ENCODE measurements around the gene SLC35G1. TPM values are rescaled to one million over a fixed set of nuclear protein-coding genes. Genes with fewer than 3 reads are reported as not detected.

The SLC35G1 gene
- total RNA-seq, 3 donors from 2014 or later = 2.9 to 7.0 (median 3.9) TPM

DNA sequence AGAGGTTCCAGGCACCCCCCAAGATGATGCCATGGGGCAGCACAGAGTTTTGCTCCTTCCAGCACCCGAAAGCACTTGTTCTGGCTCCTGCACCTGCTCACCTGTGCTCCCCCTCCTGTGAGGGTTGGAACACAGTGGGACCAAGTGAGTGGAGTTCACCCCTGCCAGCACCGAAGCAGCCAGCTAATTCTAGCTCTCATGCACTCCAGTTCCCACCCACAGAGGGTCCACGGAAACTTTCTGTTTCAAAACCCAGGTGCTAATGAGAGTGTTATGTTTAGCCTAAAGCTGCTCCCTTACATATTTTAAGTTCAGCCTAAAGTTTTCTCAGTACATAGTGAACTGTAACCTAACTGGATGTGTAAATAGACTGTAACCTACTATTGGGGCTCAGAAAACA lies 42.6 kb upstream of the SLC35G1 start:
- Histone ChIP-seq H3K9me3 (no peaks in the 10 kb centered on the region), H3K36me3 (no peaks in the 10 kb centered on the region), H3K27ac (no peak overlapping the region), H3K4me1 (no peaks in the 10 kb centered on the region), H3K4me3 (no peak overlapping the region), H3K27me3 (no peaks in the 10 kb centered on the region)
- DNase-seq (ENCODE audit: low spot score in 2 of 2) = no peak
- intact Hi-C loops (cut with DNase I; ENCODE audit: low total_unique reads) = no loop called here
- TF ChIP-seq POLR2A (IDR thresholded peaks at IDR 0.05) (no peak), POLR2AphosphoS5 (IDR thresholded peaks at IDR 0.05) (no peak)
- TF ChIP-seq, protein P1, sequence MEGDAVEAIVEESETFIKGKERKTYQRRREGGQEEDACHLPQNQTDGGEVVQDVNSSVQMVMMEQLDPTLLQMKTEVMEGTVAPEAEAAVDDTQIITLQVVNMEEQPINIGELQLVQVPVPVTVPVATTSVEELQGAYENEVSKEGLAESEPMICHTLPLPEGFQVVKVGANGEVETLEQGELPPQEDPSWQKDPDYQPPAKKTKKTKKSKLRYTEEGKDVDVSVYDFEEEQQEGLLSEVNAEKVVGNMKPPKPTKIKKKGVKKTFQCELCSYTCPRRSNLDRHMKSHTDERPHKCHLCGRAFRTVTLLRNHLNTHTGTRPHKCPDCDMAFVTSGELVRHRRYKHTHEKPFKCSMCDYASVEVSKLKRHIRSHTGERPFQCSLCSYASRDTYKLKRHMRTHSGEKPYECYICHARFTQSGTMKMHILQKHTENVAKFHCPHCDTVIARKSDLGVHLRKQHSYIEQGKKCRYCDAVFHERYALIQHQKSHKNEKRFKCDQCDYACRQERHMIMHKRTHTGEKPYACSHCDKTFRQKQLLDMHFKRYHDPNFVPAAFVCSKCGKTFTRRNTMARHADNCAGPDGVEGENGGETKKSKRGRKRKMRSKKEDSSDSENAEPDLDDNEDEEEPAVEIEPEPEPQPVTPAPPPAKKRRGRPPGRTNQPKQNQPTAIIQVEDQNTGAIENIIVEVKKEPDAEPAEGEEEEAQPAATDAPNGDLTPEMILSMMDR (IDR thresholded peaks at IDR 0.05) = no peak

DNA sequence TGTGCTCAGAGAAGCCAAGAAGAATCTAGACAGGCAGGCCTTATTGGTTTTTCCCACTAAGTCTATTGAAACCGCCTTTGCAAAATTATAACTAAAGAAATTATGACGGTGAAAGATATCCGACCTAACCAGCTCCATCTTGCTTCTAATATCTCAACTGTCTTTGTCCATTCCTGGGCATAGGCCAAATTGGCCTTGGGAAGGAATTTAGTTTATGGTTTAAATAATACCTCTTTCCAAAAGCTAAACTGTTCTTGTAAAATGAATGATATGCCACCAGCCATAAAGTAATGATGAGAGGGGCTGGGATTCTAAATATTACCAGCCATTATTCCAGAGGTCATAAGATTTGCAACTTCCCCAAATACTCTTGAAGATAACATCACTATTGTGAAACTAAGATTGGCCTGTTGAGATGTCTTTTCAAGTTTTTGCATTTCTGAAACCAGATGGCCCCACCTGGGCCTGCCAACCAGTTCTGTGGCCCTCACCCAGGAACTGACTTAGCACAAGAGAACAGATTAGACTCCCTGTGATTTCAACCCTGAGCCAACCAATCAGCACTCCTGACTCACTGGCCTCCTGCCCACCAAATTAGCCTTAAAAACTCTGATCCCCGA lies 41.2 kb upstream of the SLC35G1 start:
- no peak overlapping the region for H3K27ac ChIP-seq
- DNase-seq (ENCODE audit: low spot score in 2 of 2) = no peak
- H3K4me1 ChIP-seq = no peaks in the 10 kb centered on the region
- H3K9me3 ChIP-seq = no peaks in the 10 kb centered on the region
- intact Hi-C loops (cut with DNase I; ENCODE audit: low total_unique reads) = no loop called here
- H3K27me3 ChIP-seq = no peaks in the 10 kb centered on the region
- TF ChIP-seq, protein P1 (IDR thresholded peaks at IDR 0.05) = no peak
- TF ChIP-seq POLR2A (IDR thresholded peaks at IDR 0.05) = no peak
- no peak for TF ChIP-seq POLR2AphosphoS5 (IDR thresholded peaks at IDR 0.05)
- no peak overlapping the region for H3K4me3 ChIP-seq
- no peaks in the 10 kb centered on the region for H3K36me3 ChIP-seq

DNA sequence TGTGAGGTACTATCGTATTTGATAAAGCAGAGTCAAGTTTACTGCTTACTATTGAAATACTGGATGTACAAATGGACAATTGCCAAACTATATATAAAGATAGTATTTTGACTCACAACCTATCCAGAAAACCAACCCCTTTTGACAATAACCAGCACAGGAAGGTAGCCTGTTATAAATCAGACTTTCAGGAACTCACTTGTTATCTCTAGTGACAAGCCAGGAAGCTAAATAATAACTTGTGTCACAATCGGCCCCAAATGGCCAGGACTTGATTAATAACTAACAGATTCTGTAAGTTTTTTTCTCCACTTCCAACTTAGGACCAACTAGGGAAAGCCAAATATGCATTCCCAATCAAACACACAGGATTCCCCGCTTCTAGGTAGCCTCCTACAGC lies 38.8 kb upstream of the SLC35G1 start:
- no peaks in the 10 kb centered on the region for H3K36me3 ChIP-seq
- intact Hi-C loops (cut with DNase I; ENCODE audit: low total_unique reads) = no loop called here
- no peaks in the 10 kb centered on the region for H3K4me1 ChIP-seq
- no peak overlapping the region for H3K27ac ChIP-seq
- no peak for TF ChIP-seq POLR2A (IDR thresholded peaks at IDR 0.05)
- TF ChIP-seq, protein P1 (IDR thresholded peaks at IDR 0.05) = no peak
- no peak for TF ChIP-seq POLR2AphosphoS5 (IDR thresholded peaks at IDR 0.05)
- no peaks in the 10 kb centered on the region for H3K27me3 ChIP-seq
- H3K4me3 ChIP-seq = no peak overlapping the region
- no peak for DNase-seq (ENCODE audit: low spot score in 2 of 2)
- no peaks in the 10 kb centered on the region for H3K9me3 ChIP-seq

DNA sequence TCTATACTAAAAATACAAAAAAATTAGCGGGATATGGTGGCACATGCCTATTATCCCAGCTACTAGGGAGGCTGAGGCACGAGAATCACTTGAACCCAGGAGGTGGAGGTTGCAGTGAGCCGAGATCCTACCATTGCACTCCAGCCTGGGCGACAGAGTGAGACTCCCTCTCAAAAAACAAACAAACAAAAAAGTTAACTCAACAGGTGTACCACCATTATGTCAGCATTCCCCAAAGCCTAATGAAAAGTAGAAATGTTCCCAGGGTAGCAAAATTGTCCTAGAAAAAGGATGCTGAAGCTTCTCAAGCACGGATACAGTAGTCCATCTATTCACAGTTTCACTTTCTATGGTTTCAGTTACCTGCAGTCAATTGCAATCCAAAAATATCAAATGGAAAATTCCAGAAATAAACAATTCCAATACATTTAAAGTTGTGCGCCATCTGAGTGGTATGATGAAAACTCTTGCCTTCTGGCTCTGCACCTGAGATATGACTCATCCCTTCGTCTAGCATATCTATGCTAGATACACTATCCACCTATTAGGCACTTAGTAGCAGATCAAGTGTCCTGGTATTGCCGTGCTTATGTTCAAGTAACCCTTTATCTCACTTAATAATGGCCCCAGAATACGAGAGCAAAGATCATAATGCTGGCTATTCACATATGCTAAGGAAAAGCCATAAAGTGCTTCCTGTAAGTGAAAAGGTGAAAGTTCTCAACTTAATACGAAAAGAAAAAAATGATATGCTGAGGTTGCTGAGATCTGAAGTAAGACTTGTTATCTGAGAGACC lies 37.2 kb upstream of the SLC35G1 start:
- intact Hi-C loops (cut with DNase I; ENCODE audit: low total_unique reads) = no loop called here
- H3K9me3 ChIP-seq = no peaks in the 10 kb centered on the region
- TF ChIP-seq POLR2AphosphoS5 (IDR thresholded peaks at IDR 0.05) (no peak), POLR2A (IDR thresholded peaks at IDR 0.05) (no peak)
- TF ChIP-seq, protein P1 (IDR thresholded peaks at IDR 0.05) = no peak
- no peaks in the 10 kb centered on the region for H3K4me1 ChIP-seq
- H3K27ac ChIP-seq = no peak overlapping the region
- no peaks in the 10 kb centered on the region for H3K36me3 ChIP-seq
- no peak overlapping the region for H3K4me3 ChIP-seq
- DNase-seq (ENCODE audit: low spot score in 2 of 2) = no peak
- H3K27me3 ChIP-seq = no peaks in the 10 kb centered on the region

DNA sequence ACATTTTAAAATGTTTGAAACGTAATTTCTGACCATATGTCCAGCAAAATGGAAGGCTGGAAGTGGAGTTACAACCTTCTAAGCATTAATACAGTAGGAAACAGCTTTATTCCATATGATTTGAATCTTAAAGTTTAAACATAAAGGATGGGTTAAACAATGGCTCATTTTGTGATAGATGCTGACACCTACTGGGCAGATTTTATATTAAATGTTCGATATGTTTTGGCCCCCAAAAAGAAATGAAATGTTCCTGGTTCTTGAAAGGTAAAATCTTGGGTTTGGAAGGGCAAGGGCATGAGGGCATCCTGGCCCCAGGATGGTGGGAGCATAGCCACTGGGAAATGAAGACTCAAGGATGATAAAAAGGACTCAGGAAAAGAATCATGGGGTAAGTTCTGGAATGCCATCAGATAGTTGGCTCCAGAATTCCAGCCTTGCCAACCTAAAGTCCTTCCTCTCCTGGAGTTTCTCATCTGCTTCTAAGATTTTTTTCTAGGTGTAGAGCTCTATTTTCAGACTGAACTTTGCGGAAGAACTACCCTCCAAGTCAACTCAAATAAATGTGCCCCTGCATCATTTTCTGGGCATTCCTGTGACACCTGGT lies 34.6 kb upstream of the SLC35G1 start:
- intact Hi-C loops (cut with DNase I; ENCODE audit: low total_unique reads) = no loop called here
- no peak for DNase-seq (ENCODE audit: low spot score in 2 of 2)
- no peaks in the 10 kb centered on the region for H3K36me3 ChIP-seq
- no peak overlapping the region for H3K27ac ChIP-seq
- no peaks in the 10 kb centered on the region for H3K9me3 ChIP-seq
- H3K27me3 ChIP-seq = no peaks in the 10 kb centered on the region
- TF ChIP-seq POLR2AphosphoS5 (IDR thresholded peaks at IDR 0.05) = no peak
- TF ChIP-seq, protein P1 (IDR thresholded peaks at IDR 0.05) = peak in 1 of 3 donors; percentile 40
- H3K4me3 ChIP-seq = no peak overlapping the region
- no peaks in the 10 kb centered on the region for H3K4me1 ChIP-seq
